ENCODE data around the gene TCERG1L.

TCERG1L gene

DNA sequence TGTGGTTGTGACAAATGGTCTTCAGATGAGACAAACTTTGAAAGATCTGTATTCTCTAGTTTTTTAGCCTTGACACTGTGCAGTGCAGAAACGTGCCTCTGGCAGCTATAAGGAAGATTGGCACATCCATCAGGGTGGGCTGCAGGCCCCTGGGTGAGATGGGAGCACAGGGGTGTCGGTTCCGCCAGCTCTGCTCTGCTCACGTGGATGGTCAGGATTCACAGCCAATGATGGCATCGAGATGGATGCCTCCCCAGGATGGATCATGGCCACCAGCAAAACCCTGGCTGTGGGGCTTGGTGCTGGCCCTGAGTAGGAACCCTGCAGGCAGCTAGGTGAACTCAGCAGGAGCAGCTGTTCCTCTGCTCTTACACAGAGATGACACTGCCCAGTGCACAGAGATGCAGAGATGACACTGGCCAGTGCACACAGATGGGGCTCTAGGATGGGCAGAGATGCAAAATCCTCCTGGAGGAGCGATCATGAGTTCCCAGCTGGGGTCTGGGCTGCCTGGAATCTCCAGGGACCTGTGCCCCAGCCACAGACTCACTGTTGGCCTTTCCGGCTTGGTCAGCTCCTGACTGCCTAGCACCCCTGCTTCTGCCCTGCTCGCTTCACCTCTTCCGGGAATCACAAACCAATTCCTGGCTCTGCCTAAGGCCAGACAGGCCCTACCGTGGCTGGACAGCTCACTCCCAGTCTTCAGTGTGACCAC, 185.9 kb downstream of the TCERG1L start:
- Histone ChIP-seq H3K27me3 (ENCODE audit: control insufficient read depth in 1 of 2, insufficient read depth in 2 of 2, low read length in 2 of 2) (no peaks in the 10 kb centered on the region), H3K9ac (ENCODE audit: low read depth in 1 of 2, low read length in 2 of 2) (no peak overlapping the region), H3K4me3 (ENCODE audit: low read depth in 1 of 2, low read length in 2 of 2) (no peak overlapping the region), H3K27ac (ENCODE audit: low read depth, low read length) (no peak overlapping the region), H3K36me3 (ENCODE audit: control insufficient read depth in 1 of 2, insufficient read depth in 2 of 2, low read length in 2 of 2) (no peaks in the 10 kb centered on the region), H3K4me1 (ENCODE audit: control insufficient read depth in 1 of 2, insufficient read depth in 2 of 2, low read length in 2 of 2) (no peaks in the 10 kb centered on the region), H3K9me3 (ENCODE audit: control insufficient read depth in 1 of 2, low read length in 2 of 2) (peaks cover 4 to 6% of the 10 kb centered on the region in 2 donors)

DNA sequence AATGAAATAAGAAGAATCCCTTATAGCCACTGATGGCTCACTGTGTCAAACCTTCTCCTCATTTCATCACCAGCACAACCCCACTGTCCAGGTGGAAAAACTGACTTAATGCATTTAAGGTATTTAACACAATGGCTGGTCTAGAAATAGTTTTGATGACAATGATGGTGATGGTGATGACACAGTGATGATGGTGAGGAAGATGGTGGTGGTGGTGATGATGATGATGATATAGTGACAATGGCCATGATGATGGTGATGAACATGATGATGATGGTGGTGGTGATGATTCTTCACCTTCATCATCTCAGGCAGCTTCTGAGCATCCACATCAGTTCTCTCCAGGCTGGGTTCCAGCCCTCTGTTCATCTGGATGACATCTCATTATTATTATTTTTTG, 186.6 kb downstream of the TCERG1L start:
- Histone ChIP-seq H3K4me1 (ENCODE audit: control insufficient read depth in 1 of 2, insufficient read depth in 2 of 2, low read length in 2 of 2) (no peaks in the 10 kb centered on the region), H3K9ac (ENCODE audit: low read depth in 1 of 2, low read length in 2 of 2) (no peak overlapping the region), H3K27me3 (ENCODE audit: control insufficient read depth in 1 of 2, insufficient read depth in 2 of 2, low read length in 2 of 2) (no peaks in the 10 kb centered on the region)

DNA sequence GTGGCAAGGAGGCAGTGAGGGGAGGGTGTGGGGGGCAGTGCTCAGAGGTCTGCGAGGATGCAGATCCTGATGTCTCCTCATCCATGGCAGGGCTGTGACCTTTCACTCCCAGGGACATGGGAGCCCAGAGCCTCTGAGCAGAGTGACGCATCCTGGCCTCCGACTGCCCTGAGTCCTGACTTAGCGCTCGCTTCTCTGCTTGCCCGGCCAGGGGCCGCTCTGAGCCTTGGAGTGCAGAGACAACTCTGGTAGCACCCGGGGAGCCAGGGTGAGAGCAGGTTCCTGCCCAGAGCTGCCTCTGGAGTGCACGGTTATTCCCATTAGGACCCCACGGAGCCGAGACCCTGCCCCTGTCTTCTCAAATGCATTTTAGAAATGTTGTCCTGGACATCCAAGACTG, 188.0 kb downstream of the TCERG1L start:
- Histone ChIP-seq H3K4me3 (ENCODE audit: low read depth in 1 of 2, low read length in 2 of 2) (no peak overlapping the region), H3K36me3 (ENCODE audit: control insufficient read depth in 1 of 2, insufficient read depth in 2 of 2, low read length in 2 of 2) (no peaks in the 10 kb centered on the region)

More for the DNA sequence above, 186.6 kb downstream of the TCERG1L start:
- Histone ChIP-seq H3K4me3 (ENCODE audit: low read depth in 1 of 2, low read length in 2 of 2) (no peak overlapping the region), H3K27ac (ENCODE audit: low read depth, low read length) (no peak overlapping the region), H3K9me3 (ENCODE audit: control insufficient read depth in 1 of 2, low read length in 2 of 2) (peaks cover 4 to 6% of the 10 kb centered on the region in 2 donors), H3K36me3 (ENCODE audit: control insufficient read depth in 1 of 2, insufficient read depth in 2 of 2, low read length in 2 of 2) (no peaks in the 10 kb centered on the region)

GRCh38 chr10:131121511-131122035, 189.9 kb downstream of the TCERG1L start:
- Histone ChIP-seq H3K9me3 (ENCODE audit: control insufficient read depth in 1 of 2, low read length in 2 of 2) (peaks cover 4 to 6% of the 10 kb centered on the region in 2 donors), H3K27me3 (ENCODE audit: control insufficient read depth in 1 of 2, insufficient read depth in 2 of 2, low read length in 2 of 2) (no peaks in the 10 kb centered on the region), H3K36me3 (ENCODE audit: control insufficient read depth in 1 of 2, insufficient read depth in 2 of 2, low read length in 2 of 2) (no peaks in the 10 kb centered on the region), H3K4me1 (ENCODE audit: control insufficient read depth in 1 of 2, insufficient read depth in 2 of 2, low read length in 2 of 2) (no peaks in the 10 kb centered on the region), H3K27ac (ENCODE audit: low read depth, low read length) (no peak overlapping the region), H3K9ac (ENCODE audit: low read depth in 1 of 2, low read length in 2 of 2) (no peak overlapping the region), H3K4me3 (ENCODE audit: low read depth in 1 of 2, low read length in 2 of 2) (no peak overlapping the region)

More for the DNA sequence above, 188.0 kb downstream of the TCERG1L start:
- no peaks in the 10 kb centered on the region for H3K4me1 ChIP-seq (ENCODE audit: control insufficient read depth in 1 of 2, insufficient read depth in 2 of 2, low read length in 2 of 2)
- no peak overlapping the region for H3K27ac ChIP-seq (ENCODE audit: low read depth, low read length)
- H3K9me3 ChIP-seq (ENCODE audit: control insufficient read depth in 1 of 2, low read length in 2 of 2), result peaks cover 4 to 6% of the 10 kb centered on the region in 2 donors
- H3K9ac ChIP-seq (ENCODE audit: low read depth in 1 of 2, low read length in 2 of 2), result no peak overlapping the region
- no peaks in the 10 kb centered on the region for H3K27me3 ChIP-seq (ENCODE audit: control insufficient read depth in 1 of 2, insufficient read depth in 2 of 2, low read length in 2 of 2)

DNA sequence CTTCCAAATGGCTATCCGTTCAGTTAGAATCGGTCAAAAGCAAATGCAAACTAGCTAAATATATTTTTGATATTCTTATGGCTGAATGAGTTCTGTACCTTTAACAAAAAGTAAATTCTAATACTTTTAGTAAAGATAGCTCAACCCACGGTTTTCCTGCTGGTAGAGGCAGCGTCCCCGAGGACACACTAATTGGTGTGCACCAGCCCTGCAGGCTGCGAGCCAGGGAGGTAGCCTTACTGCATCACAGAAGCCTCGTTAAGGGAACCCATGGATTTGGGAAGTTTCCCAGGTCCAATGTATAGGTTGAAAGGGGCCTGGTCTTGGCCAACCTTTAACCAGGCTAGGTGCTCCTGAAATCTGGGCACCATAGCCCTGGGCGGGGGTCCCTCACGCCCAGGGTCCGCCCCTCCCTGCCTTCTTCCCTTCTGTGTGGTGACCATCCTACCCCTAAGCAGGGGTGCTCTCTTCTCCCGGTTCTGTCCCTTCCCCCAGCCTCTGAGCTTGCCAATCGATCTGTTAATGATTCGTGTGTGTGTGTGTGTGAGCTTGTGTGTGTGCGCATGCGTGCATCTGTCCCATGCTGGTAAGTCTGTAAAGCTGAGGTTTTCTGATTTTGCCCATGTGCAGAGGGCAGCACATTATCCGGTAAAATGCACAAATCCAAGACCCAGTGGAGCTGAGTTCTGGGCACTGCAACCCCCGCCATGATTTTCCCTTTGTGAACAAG, 191.7 kb downstream of the TCERG1L start:
- Histone ChIP-seq H3K27ac (ENCODE audit: low read depth, low read length) (no peak overlapping the region), H3K9ac (ENCODE audit: low read depth in 1 of 2, low read length in 2 of 2) (no peak overlapping the region), H3K27me3 (ENCODE audit: control insufficient read depth in 1 of 2, insufficient read depth in 2 of 2, low read length in 2 of 2) (no peaks in the 10 kb centered on the region), H3K9me3 (ENCODE audit: control insufficient read depth in 1 of 2, low read length in 2 of 2) (peaks cover 4 to 6% of the 10 kb centered on the region in 2 donors), H3K36me3 (ENCODE audit: control insufficient read depth in 1 of 2, insufficient read depth in 2 of 2, low read length in 2 of 2) (no peaks in the 10 kb centered on the region), H3K4me3 (ENCODE audit: low read depth in 1 of 2, low read length in 2 of 2) (no peak overlapping the region), H3K4me1 (ENCODE audit: control insufficient read depth in 1 of 2, insufficient read depth in 2 of 2, low read length in 2 of 2) (no peaks in the 10 kb centered on the region)

GRCh38 chr10:131117416-131118212, 193.9 kb downstream of the TCERG1L start:
- Histone ChIP-seq H3K27me3 (ENCODE audit: control insufficient read depth in 1 of 2, insufficient read depth in 2 of 2, low read length in 2 of 2) (no peaks in the 10 kb centered on the region), H3K9ac (ENCODE audit: low read depth in 1 of 2, low read length in 2 of 2) (no peak overlapping the region), H3K9me3 (ENCODE audit: control insufficient read depth in 1 of 2, low read length in 2 of 2) (peaks cover 3 to 5% of the 10 kb centered on the region in 2 donors), H3K4me1 (ENCODE audit: control insufficient read depth in 1 of 2, insufficient read depth in 2 of 2, low read length in 2 of 2) (no peaks in the 10 kb centered on the region), H3K27ac (ENCODE audit: low read depth, low read length) (no peak overlapping the region), H3K4me3 (ENCODE audit: low read depth in 1 of 2, low read length in 2 of 2) (no peak overlapping the region), H3K36me3 (ENCODE audit: control insufficient read depth in 1 of 2, insufficient read depth in 2 of 2, low read length in 2 of 2) (no peaks in the 10 kb centered on the region)

GRCh38 chr10:131116991-131117375, 194.5 kb downstream of the TCERG1L start:
- Histone ChIP-seq H3K9me3 (ENCODE audit: control insufficient read depth in 1 of 2, low read length in 2 of 2) (no peaks in the 10 kb centered on the region), H3K4me3 (ENCODE audit: low read depth in 1 of 2, low read length in 2 of 2) (no peak overlapping the region), H3K27ac (ENCODE audit: low read depth, low read length) (no peak overlapping the region), H3K36me3 (ENCODE audit: control insufficient read depth in 1 of 2, insufficient read depth in 2 of 2, low read length in 2 of 2) (no peaks in the 10 kb centered on the region), H3K4me1 (ENCODE audit: control insufficient read depth in 1 of 2, insufficient read depth in 2 of 2, low read length in 2 of 2) (no peaks in the 10 kb centered on the region), H3K9ac (ENCODE audit: low read depth in 1 of 2, low read length in 2 of 2) (no peak overlapping the region), H3K27me3 (ENCODE audit: control insufficient read depth in 1 of 2, insufficient read depth in 2 of 2, low read length in 2 of 2) (no peaks in the 10 kb centered on the region)

GRCh38 chr10:131116216-131116990, 195.1 kb downstream of the TCERG1L start:
- Histone ChIP-seq H3K9ac (ENCODE audit: low read depth in 1 of 2, low read length in 2 of 2) (no peak overlapping the region), H3K27me3 (ENCODE audit: control insufficient read depth in 1 of 2, insufficient read depth in 2 of 2, low read length in 2 of 2) (no peaks in the 10 kb centered on the region), H3K4me1 (ENCODE audit: control insufficient read depth in 1 of 2, insufficient read depth in 2 of 2, low read length in 2 of 2) (no peaks in the 10 kb centered on the region), H3K9me3 (ENCODE audit: control insufficient read depth in 1 of 2, low read length in 2 of 2) (no peaks in the 10 kb centered on the region), H3K4me3 (ENCODE audit: low read depth in 1 of 2, low read length in 2 of 2) (no peak overlapping the region), H3K36me3 (ENCODE audit: control insufficient read depth in 1 of 2, insufficient read depth in 2 of 2, low read length in 2 of 2) (no peaks in the 10 kb centered on the region), H3K27ac (ENCODE audit: low read depth, low read length) (no peak overlapping the region)

- Histone ChIP-seq H3K9me3 (ENCODE audit: control insufficient read depth in 1 of 2, low read length in 2 of 2) (no peaks in the 10 kb centered on the region), H3K4me1 (ENCODE audit: control insufficient read depth in 1 of 2, insufficient read depth in 2 of 2, low read length in 2 of 2) (no peaks in the 10 kb centered on the region), H3K4me3 (ENCODE audit: low read depth in 1 of 2, low read length in 2 of 2) (no peak overlapping the region), H3K27ac (ENCODE audit: low read depth, low read length) (no peak overlapping the region), H3K27me3 (ENCODE audit: control insufficient read depth in 1 of 2, insufficient read depth in 2 of 2, low read length in 2 of 2) (no peaks in the 10 kb centered on the region), H3K36me3 (ENCODE audit: control insufficient read depth in 1 of 2, insufficient read depth in 2 of 2, low read length in 2 of 2) (no peaks in the 10 kb centered on the region), H3K9ac (ENCODE audit: low read depth in 1 of 2, low read length in 2 of 2) (no peak overlapping the region)
These were observed 195.7 kb downstream of the TCERG1L start for GRCh38 chr10:131115801-131116200.

Data from duodenal mucosa (tissue), 2 donors.